ENCODE results near the gene BSG. TPM values are rescaled to one million over a fixed set of nuclear protein-coding genes. Genes with fewer than 3 reads are reported as not detected.

The BSG gene
- 618 and 674 TPM in 2 replicates for total RNA-seq (2014; rRNA removed; shearing (Covaris generic))

- peak; percentile 94 for DNase-seq (ENCODE audit: low spot score)
- in situ Hi-C loops (cut with HindIII; ENCODE audit: low sequenced_read_pairs) = no loop called here
These were observed at the start of gene BSG for GRCh38 chr19:572140-572742. BSG (plus strand) TSS chr19:572596; CDS start chr19:572635, 39 bp downstream.

- DNase-seq (ENCODE audit: low spot score) = no peak
- in situ Hi-C loops (cut with HindIII; ENCODE audit: low sequenced_read_pairs) = no loop called here
These were observed 49.7 kb upstream of the BSG start for GRCh38 chr19:522726-523125.

- no peak for DNase-seq (ENCODE audit: low spot score)
- in situ Hi-C loops (cut with HindIII; ENCODE audit: low sequenced_read_pairs) = no loop called here
These were observed 48.2 kb upstream of the BSG start for GRCh38 chr19:524062-524674.

- no peak for DNase-seq (ENCODE audit: low spot score)
- in situ Hi-C loops (cut with HindIII; ENCODE audit: low sequenced_read_pairs) = no loop called here
These were observed 47.4 kb upstream of the BSG start for GRCh38 chr19:525029-525428.

- DNase-seq (ENCODE audit: low spot score) = no peak
- in situ Hi-C loops (cut with HindIII; ENCODE audit: low sequenced_read_pairs) = no loop called here
These were observed 46.5 kb upstream of the BSG start for GRCh38 chr19:525857-526419.

- in situ Hi-C loops (cut with HindIII; ENCODE audit: low sequenced_read_pairs) = no loop called here
- DNase-seq (ENCODE audit: low spot score) = no peak
These were observed 42.0 kb upstream of the BSG start for GRCh38 chr19:530134-531008.

- DNase-seq (ENCODE audit: low spot score) = peak; percentile 62
- in situ Hi-C loops (cut with HindIII; ENCODE audit: low sequenced_read_pairs) = no loop called here
These were observed 41.2 kb upstream of the BSG start for GRCh38 chr19:531009-531752.

GRCh38 chr19:531753-532560 is 40.4 kb upstream of the BSG start, which contains the start of gene CDC34:
CDC34 (plus strand) TSS chr19:531760; CDS start chr19:531932, 172 bp downstream.
- in situ Hi-C loops (cut with HindIII; ENCODE audit: low sequenced_read_pairs) = no loop called here
- DNase-seq (ENCODE audit: low spot score) = no peak

GRCh38 chr19:532561-533363 is 39.6 kb upstream of the BSG start:
- DNase-seq (ENCODE audit: low spot score) = peak; percentile 85
- in situ Hi-C loops (cut with HindIII; ENCODE audit: low sequenced_read_pairs) = no loop called here

GRCh38 chr19:533364-534058 is 38.9 kb upstream of the BSG start:
- DNase-seq (ENCODE audit: low spot score) = no peak
- in situ Hi-C loops (cut with HindIII; ENCODE audit: low sequenced_read_pairs) = no loop called here

GRCh38 chr19:534088-534487 is 38.3 kb upstream of the BSG start:
- no peak for DNase-seq (ENCODE audit: low spot score)
- in situ Hi-C loops (cut with HindIII; ENCODE audit: low sequenced_read_pairs) = no loop called here

GRCh38 chr19:535017-535835 is 37.2 kb upstream of the BSG start:
- DNase-seq (ENCODE audit: low spot score) = peak; percentile 59
- in situ Hi-C loops (cut with HindIII; ENCODE audit: low sequenced_read_pairs) = no loop called here

GRCh38 chr19:536031-536880 is 36.1 kb upstream of the BSG start:
- in situ Hi-C loops (cut with HindIII; ENCODE audit: low sequenced_read_pairs) = no loop called here
- no peak for DNase-seq (ENCODE audit: low spot score)

GRCh38 chr19:536881-537404 is 35.5 kb upstream of the BSG start:
- DNase-seq (ENCODE audit: low spot score) = no peak
- in situ Hi-C loops (cut with HindIII; ENCODE audit: low sequenced_read_pairs) = no loop called here

Data from G401 (cell line).